ENCODE data around the gene THAP7.

DNA sequence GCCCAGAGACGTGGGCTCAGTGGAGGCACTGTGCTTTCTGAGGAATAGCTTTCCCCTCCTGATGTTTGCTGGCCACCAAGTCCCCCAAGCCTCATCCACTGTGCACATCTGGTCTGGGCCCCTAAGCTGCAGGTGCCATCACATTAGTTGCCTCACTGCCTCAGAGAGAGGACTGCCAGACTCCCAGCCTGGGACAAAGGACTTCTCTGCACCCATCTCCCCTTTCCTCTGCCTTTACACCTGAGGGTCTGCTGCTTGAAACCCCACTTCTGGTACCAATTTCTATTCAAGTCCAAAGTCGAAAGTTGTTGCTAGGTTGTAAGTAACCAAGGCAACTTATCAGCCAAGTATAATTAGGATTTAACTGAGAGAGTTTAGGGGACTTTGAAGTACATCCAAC lies 23.5 kb downstream of the THAP7 start:
- TF ChIP-seq, protein P1, sequence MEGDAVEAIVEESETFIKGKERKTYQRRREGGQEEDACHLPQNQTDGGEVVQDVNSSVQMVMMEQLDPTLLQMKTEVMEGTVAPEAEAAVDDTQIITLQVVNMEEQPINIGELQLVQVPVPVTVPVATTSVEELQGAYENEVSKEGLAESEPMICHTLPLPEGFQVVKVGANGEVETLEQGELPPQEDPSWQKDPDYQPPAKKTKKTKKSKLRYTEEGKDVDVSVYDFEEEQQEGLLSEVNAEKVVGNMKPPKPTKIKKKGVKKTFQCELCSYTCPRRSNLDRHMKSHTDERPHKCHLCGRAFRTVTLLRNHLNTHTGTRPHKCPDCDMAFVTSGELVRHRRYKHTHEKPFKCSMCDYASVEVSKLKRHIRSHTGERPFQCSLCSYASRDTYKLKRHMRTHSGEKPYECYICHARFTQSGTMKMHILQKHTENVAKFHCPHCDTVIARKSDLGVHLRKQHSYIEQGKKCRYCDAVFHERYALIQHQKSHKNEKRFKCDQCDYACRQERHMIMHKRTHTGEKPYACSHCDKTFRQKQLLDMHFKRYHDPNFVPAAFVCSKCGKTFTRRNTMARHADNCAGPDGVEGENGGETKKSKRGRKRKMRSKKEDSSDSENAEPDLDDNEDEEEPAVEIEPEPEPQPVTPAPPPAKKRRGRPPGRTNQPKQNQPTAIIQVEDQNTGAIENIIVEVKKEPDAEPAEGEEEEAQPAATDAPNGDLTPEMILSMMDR (IDR thresholded peaks at IDR 0.05), result no peak
- no peak for TF ChIP-seq POLR2A (IDR thresholded peaks at IDR 0.05)
